ENCODE results near the gene SPINT1. TPM values are rescaled to one million over a fixed set of nuclear protein-coding genes. Genes with fewer than 3 reads are reported as not detected.

The SPINT1 gene
- total RNA-seq, 5 donors from 2014 or later (not counting 1 experiment from before 2014, with no cell fraction given): 1.6 to 6.6 (median 5.1) TPM

DNA sequence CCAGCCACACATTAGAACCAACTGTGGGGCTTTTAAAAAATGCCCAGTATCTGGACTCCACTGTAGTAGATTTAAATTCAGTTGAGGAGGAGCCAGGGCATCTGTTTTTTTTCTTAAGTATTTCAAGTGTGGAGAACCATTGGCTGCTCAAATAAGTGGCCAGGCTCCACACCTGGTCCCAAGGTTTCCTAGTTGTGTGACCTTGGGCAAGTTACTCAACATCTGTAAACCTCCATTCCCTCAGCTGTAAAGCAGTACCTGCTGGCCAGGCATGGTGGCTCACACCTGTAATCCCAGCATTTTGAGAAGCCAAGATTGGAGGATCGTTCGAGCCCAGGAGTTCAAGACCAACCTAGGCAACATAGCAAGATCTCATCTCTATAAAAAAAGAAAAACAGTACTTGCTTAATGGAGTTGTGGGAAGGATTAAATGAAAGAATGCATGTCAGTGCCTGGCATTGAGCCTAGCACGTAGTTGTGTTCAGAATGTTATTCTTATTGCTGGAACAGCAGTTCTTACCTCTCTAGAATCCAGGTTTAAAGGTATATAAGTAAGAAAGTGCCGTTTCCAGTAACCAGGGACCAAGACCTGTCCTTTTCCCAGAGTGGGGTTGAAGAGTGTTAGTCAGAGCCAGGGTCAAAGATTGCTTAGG lies 17.3 kb upstream of the SPINT1 start:
- ChIA-PET POLR2A (no interaction called here), CTCF (no interaction called here)
- Mint-ChIP-seq H3K4me1 (no peaks in the 10 kb centered on the region), H3K36me3 (no peaks in the 10 kb centered on the region), H3K4me3 (no peak overlapping the region), H3K27me3 (no peaks in the 10 kb centered on the region), H3K27ac (no peak overlapping the region), H3K9me3 (no peaks in the 10 kb centered on the region)
- Histone ChIP-seq H3K4me3 (ENCODE audit: control insufficient read depth in 1 of 2, extremely low read depth in 1 of 2, low read length in 1 of 2) (no peak overlapping the region), H3K36me3 (ENCODE audit: control insufficient read depth in 2 of 2, extremely low read depth in 1 of 2, insufficient read depth in 1 of 2, low read length in 1 of 2) (no peaks in the 10 kb centered on the region), H3K27me3 (replicated peaks in 1 of 2; ENCODE audit: control insufficient read depth in 2 of 2, extremely low read depth in 1 of 2, insufficient read depth in 2 of 2, low read length in 1 of 2) (peaks cover 0 to 10% of the 10 kb centered on the region in 2 experiments), H3K9me3 (no peaks in the 10 kb centered on the region), H3K4me1 (ENCODE audit: control insufficient read depth in 1 of 2, extremely low read depth in 1 of 2, insufficient read depth in 2 of 2, low read length in 2 of 2) (no peaks in the 10 kb centered on the region), H3K27ac (ENCODE audit: low read length) (no peak overlapping the region)
- 80% methylated on average over 1 of the region's 4 CpGs for WGBS (ENCODE audit: insufficient coverage)
- DNase-seq (no peak), ATAC-seq (replicated peaks in 1 of 4) (no peak)

DNA sequence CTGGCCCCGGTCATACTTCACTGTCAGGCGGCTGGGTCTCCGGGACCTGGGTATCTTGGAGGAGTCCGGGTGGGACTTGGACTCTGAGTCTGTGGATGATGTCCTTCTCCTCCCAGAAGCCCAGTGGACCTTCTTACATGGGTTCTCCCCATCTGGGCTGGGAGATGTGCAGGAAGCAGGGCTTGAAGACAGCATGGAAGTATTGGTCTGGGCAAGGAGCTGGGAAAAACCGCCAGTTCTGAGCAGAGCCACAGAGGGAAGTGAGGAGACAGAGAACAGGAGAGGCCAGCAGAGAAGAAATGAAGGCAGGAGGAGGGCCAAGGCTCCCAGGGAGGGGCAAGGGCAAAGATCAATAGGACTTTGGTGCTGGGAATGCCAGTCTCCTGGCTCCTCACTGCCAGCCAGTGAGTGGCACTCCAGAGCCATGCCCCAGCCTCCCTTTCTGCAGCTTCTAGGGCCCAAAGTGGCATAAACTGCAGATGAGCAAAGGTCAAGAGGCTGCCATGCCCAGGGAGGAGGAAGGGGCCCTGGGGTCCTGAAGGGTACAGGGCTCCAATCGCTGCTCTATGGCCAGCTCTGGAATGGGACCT lies 15.3 kb upstream of the SPINT1 start, which contains the start of gene PPP1R14D:
TSS of gene PPP1R14D (minus strand) at position 262 of the 590 bp plus-strand sequence. CDS start at position 195, 67 bp downstream.
- Mint-ChIP-seq H3K9me3 (no peaks in the 10 kb centered on the region), H3K4me1 (no peaks in the 10 kb centered on the region), H3K27me3 (no peaks in the 10 kb centered on the region), H3K4me3 (no peak within 1 kb of the TSS), H3K27ac (no peak within 1 kb of the TSS), H3K36me3 (no peaks in the 10 kb centered on the region)
- 93% methylated on average over 2 of the region's 6 CpGs for WGBS (ENCODE audit: insufficient coverage)
- DNase-seq (no peak), ATAC-seq (replicated peaks in 1 of 4) (no peak)
- Histone ChIP-seq H3K36me3 (ENCODE audit: control insufficient read depth in 2 of 2, extremely low read depth in 1 of 2, insufficient read depth in 1 of 2, low read length in 1 of 2) (no peaks in the 10 kb centered on the region), H3K27me3 (replicated peaks in 1 of 2; ENCODE audit: control insufficient read depth in 2 of 2, extremely low read depth in 1 of 2, insufficient read depth in 2 of 2, low read length in 1 of 2) (peaks cover 0 to 12% of the 10 kb centered on the region in 2 experiments), H3K4me3 (ENCODE audit: control insufficient read depth in 1 of 2, extremely low read depth in 1 of 2, low read length in 1 of 2) (no peak within 1 kb of the TSS), H3K27ac (ENCODE audit: low read length) (no peak within 1 kb of the TSS), H3K4me1 (ENCODE audit: control insufficient read depth in 1 of 2, extremely low read depth in 1 of 2, insufficient read depth in 2 of 2, low read length in 2 of 2) (no peaks in the 10 kb centered on the region), H3K9me3 (no peaks in the 10 kb centered on the region)
- CTCF ChIA-PET: no interaction called here
- POLR2A ChIA-PET: no interaction called here

DNA sequence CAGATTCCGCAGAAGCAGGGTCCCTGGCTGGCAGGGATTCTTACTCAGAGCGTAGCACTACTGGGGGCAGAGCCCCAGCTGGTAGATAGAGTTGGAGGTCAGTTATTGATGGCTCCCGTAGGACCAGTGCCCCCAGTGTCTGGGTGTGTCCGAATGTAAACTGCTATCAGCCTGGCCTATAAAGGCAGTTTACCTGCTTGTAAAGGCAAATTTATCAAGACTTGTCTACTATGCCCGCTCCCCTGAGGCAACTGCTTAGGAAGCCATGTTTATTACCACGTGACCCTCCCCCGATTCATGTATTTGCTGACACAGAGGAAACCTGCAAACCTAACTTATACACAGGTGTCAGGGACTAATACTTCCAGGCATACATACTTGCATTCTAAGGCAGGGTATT lies 14.7 kb upstream of the SPINT1 start:
- DNase-seq: no peak
- no peaks in the 10 kb centered on the region for H3K36me3 Mint-ChIP-seq
- Histone ChIP-seq H3K27me3 (replicated peaks in 1 of 2; ENCODE audit: control insufficient read depth in 2 of 2, extremely low read depth in 1 of 2, insufficient read depth in 2 of 2, low read length in 1 of 2) (peaks cover 0 to 12% of the 10 kb centered on the region in 2 experiments), H3K36me3 (ENCODE audit: control insufficient read depth in 2 of 2, extremely low read depth in 1 of 2, insufficient read depth in 1 of 2, low read length in 1 of 2) (no peaks in the 10 kb centered on the region), H3K9me3 (no peaks in the 10 kb centered on the region), H3K4me3 (ENCODE audit: control insufficient read depth in 1 of 2, extremely low read depth in 1 of 2, low read length in 1 of 2) (no peak overlapping the region), H3K4me1 (ENCODE audit: control insufficient read depth in 1 of 2, extremely low read depth in 1 of 2, insufficient read depth in 2 of 2, low read length in 2 of 2) (no peaks in the 10 kb centered on the region), H3K27ac (ENCODE audit: low read length) (no peak overlapping the region)
- ATAC-seq (replicated peaks in 1 of 4): no peak
- POLR2A ChIA-PET: no interaction called here
- H3K27me3 Mint-ChIP-seq: no peaks in the 10 kb centered on the region
- CTCF ChIA-PET: no interaction called here
- H3K4me3 Mint-ChIP-seq: no peak overlapping the region
- WGBS (ENCODE audit: insufficient coverage): 63% methylated on average over 3 of the region's 7 CpGs
- no peaks in the 10 kb centered on the region for H3K4me1 Mint-ChIP-seq
- no peaks in the 10 kb centered on the region for H3K9me3 Mint-ChIP-seq
- no peak overlapping the region for H3K27ac Mint-ChIP-seq

DNA sequence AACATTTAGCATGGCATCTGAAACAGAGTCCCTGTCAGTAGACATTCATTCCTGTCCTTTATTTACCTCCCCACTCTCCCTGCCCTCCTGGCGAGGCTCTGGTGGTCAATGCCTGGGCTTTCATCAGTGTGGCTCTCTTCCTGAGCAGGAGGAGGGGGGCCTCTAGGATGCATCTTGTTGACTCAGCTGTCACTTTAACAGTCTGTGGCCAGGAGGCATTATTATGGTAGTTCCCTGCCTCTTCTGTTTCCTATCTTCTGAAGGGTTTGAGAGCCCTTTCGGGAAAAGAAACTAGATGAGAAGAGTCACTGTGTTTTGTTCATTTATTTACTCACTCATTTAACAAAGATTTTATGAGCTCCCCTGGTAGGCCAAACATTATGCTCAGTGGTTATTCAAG lies 13.0 kb upstream of the SPINT1 start:
- no peaks in the 10 kb centered on the region for H3K36me3 Mint-ChIP-seq
- H3K36me3 ChIP-seq (ENCODE audit: control insufficient read depth in 2 of 2, extremely low read depth in 1 of 2, insufficient read depth in 1 of 2, low read length in 1 of 2): no peaks in the 10 kb centered on the region
- H3K27me3 Mint-ChIP-seq: no peaks in the 10 kb centered on the region
- H3K4me3 Mint-ChIP-seq: no peak overlapping the region
- no peaks in the 10 kb centered on the region for H3K4me1 ChIP-seq (ENCODE audit: control insufficient read depth in 1 of 2, extremely low read depth in 1 of 2, insufficient read depth in 2 of 2, low read length in 2 of 2)
- H3K27me3 ChIP-seq (replicated peaks in 1 of 2; ENCODE audit: control insufficient read depth in 2 of 2, extremely low read depth in 1 of 2, insufficient read depth in 2 of 2, low read length in 1 of 2): peaks cover 0 to 7% of the 10 kb centered on the region in 2 experiments
- H3K4me3 ChIP-seq (ENCODE audit: control insufficient read depth in 1 of 2, extremely low read depth in 1 of 2, low read length in 1 of 2): no peak overlapping the region
- no peaks in the 10 kb centered on the region for H3K9me3 ChIP-seq
- H3K9me3 Mint-ChIP-seq: no peaks in the 10 kb centered on the region
- no peak overlapping the region for H3K27ac Mint-ChIP-seq
- H3K4me1 Mint-ChIP-seq: no peaks in the 10 kb centered on the region
- 90% methylated on average over 2 of the region's 2 CpGs for WGBS (ENCODE audit: insufficient coverage)
- no peak overlapping the region for H3K27ac ChIP-seq (ENCODE audit: low read length)
- DNase-seq: no peak
- CTCF ChIA-PET: no interaction called here
- POLR2A ChIA-PET: no interaction called here
- no peak for ATAC-seq (replicated peaks in 1 of 4)

DNA sequence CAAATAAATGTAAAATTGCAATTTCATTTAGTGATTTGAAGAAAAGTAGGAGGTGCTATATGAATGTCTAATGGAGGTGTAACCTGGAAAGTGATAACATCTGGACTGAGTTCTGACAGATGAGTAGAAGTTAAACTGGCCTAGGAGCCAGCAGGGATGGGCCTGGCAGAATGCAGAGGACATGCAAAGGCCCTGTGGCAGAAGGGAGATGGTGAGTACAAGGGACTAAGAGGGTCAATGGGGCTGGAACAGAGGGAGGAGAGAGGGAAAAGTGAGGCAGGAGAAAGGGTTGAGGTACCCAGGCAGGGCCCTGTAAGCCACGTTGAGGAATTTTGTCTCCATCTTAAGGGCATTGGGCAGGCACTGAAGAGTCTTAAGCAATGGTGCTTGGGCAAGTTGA lies 12.0 kb upstream of the SPINT1 start:
- no peaks in the 10 kb centered on the region for H3K36me3 ChIP-seq (ENCODE audit: control insufficient read depth in 2 of 2, extremely low read depth in 1 of 2, insufficient read depth in 1 of 2, low read length in 1 of 2)
- ATAC-seq (replicated peaks in 1 of 4) (no peak), DNase-seq (no peak)
- no peak overlapping the region for H3K4me3 Mint-ChIP-seq
- POLR2A ChIA-PET: no interaction called here
- no peaks in the 10 kb centered on the region for H3K4me1 ChIP-seq (ENCODE audit: control insufficient read depth in 1 of 2, extremely low read depth in 1 of 2, insufficient read depth in 2 of 2, low read length in 2 of 2)
- H3K27me3 ChIP-seq (replicated peaks in 1 of 2; ENCODE audit: control insufficient read depth in 2 of 2, extremely low read depth in 1 of 2, insufficient read depth in 2 of 2, low read length in 1 of 2): peaks cover 0 to 7% of the 10 kb centered on the region in 2 experiments
- H3K9me3 Mint-ChIP-seq: no peaks in the 10 kb centered on the region
- H3K27ac Mint-ChIP-seq: no peak overlapping the region
- no peaks in the 10 kb centered on the region for H3K4me1 Mint-ChIP-seq
- WGBS (ENCODE audit: insufficient coverage): 60% methylated on average over 1 of the region's 1 CpG
- H3K27ac ChIP-seq (ENCODE audit: low read length): no peak overlapping the region
- no peaks in the 10 kb centered on the region for H3K9me3 ChIP-seq
- no peak overlapping the region for H3K4me3 ChIP-seq (ENCODE audit: control insufficient read depth in 1 of 2, extremely low read depth in 1 of 2, low read length in 1 of 2)
- no peaks in the 10 kb centered on the region for H3K27me3 Mint-ChIP-seq
- CTCF ChIA-PET: no interaction called here
- no peaks in the 10 kb centered on the region for H3K36me3 Mint-ChIP-seq

DNA sequence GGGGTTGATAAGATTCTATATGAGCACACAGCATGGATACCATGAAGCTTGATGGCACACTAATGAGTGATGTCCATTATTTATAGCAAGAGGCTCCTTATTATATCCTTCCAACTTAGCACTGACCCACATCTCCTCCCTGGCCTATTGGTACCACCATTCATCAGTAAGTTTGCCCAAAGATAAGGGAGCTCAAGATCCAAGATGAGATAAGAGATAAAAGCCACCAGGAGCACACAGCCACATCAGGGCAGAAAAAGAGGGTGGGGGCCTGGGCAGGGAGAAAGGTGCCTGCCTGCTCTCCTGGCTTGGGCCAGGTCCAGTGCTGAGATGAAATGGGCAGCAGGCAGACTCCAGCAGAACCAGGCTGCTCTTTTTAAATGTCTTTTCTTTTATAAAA lies 10.9 kb upstream of the SPINT1 start:
- ChIA-PET POLR2A (no interaction called here), CTCF (interaction anchor here in 1 of 2 donors (0.7 kb wide), 1 partner anchor 261 kb away, joined by 3 read pairs; no protein-coding TSS in a partner anchor)
- no peaks in the 10 kb centered on the region for H3K36me3 ChIP-seq (ENCODE audit: control insufficient read depth in 2 of 2, extremely low read depth in 1 of 2, insufficient read depth in 1 of 2, low read length in 1 of 2)
- no peak overlapping the region for H3K27ac ChIP-seq (ENCODE audit: low read length)
- H3K27me3 ChIP-seq (replicated peaks in 1 of 2; ENCODE audit: control insufficient read depth in 2 of 2, extremely low read depth in 1 of 2, insufficient read depth in 2 of 2, low read length in 1 of 2): peaks cover 0 to 7% of the 10 kb centered on the region in 2 experiments
- no peak for ATAC-seq (replicated peaks in 1 of 4)
- Mint-ChIP-seq H3K27ac (no peak overlapping the region), H3K9me3 (no peaks in the 10 kb centered on the region), H3K4me3 (no peak overlapping the region), H3K4me1 (no peaks in the 10 kb centered on the region), H3K27me3 (no peaks in the 10 kb centered on the region), H3K36me3 (no peaks in the 10 kb centered on the region)
- H3K4me3 ChIP-seq (ENCODE audit: control insufficient read depth in 1 of 2, extremely low read depth in 1 of 2, low read length in 1 of 2): no peak overlapping the region
- no peaks in the 10 kb centered on the region for H3K9me3 ChIP-seq
- no peak for DNase-seq
- no peaks in the 10 kb centered on the region for H3K4me1 ChIP-seq (ENCODE audit: control insufficient read depth in 1 of 2, extremely low read depth in 1 of 2, insufficient read depth in 2 of 2, low read length in 2 of 2)

Data from T-cell (primary cell).